BJ (cell line): ENCODE data around the gene MANSC1. TPM values are rescaled to one million over a fixed set of nuclear protein-coding genes. Genes with fewer than 3 reads are reported as not detected.
A peak's percentile ranks its signal among the peaks of the same experiment; 100 is the strongest.

Experiments
- CTCF ChIA-PET: fragments of 350-600 bp; formaldehyde crosslinking; extraction: SDS; loops from one replicate; lab custom pipeline; 2021; ENCODE audit warnings: antibody characterized with exemption, inconsistent platforms; lab: Yijun Ruan, JAX
- POLR2A ChIA-PET: fragments of 300-600 bp; sonication (Branson Sonifier 250); formaldehyde crosslinking; extraction: SDS; loops from one replicate; lab custom pipeline; 2021; ENCODE audit warnings: antibody characterized with exemption; lab: Charles Lee
- DNase-seq: peaks from one replicate; pipeline ENCODE4 v3.0.0-alpha.2; 2011; ENCODE audit warnings: low read depth
- H3K27me3 ChIP-seq: 2 replicates; pipeline ENCODE4 v1.6.0; 2011; ENCODE audit warnings: low read length; ENCODE audit not compliant: control insufficient read depth, insufficient read depth
- H3K36me3 ChIP-seq: 2 replicates; pipeline ENCODE4 v1.5.1; 2011; ENCODE audit warnings: low read length; ENCODE audit not compliant: control insufficient read depth, insufficient read depth
- H3K4me3 ChIP-seq: 2 replicates; pipeline ENCODE4 v1.5.1; 2011; ENCODE audit warnings: low read depth, mild to moderate bottlenecking, control low read depth, low read length
- polyA plus RNA-seq: library from polyadenylated mRNA; depleted of rRNA; stranded (reverse); fragments of >200 nt; gene quantifications from 2 replicates; pipeline ENCODE4 v1.2.3, GENCODE V29; 2011
- TF ChIP-seq, protein P1 (sequence below): IDR thresholded peaks from 2 replicates; pipeline ENCODE4 v1.5.1; 2011; ENCODE audit warnings: low read depth, mild to moderate bottlenecking, control low read depth, inconsistent platforms, low read length, moderate library complexity; ENCODE audit not compliant: insufficient read depth

The MANSC1 gene
- polyA plus RNA-seq, 1 experiment, result 2.4 TPM

DNA sequence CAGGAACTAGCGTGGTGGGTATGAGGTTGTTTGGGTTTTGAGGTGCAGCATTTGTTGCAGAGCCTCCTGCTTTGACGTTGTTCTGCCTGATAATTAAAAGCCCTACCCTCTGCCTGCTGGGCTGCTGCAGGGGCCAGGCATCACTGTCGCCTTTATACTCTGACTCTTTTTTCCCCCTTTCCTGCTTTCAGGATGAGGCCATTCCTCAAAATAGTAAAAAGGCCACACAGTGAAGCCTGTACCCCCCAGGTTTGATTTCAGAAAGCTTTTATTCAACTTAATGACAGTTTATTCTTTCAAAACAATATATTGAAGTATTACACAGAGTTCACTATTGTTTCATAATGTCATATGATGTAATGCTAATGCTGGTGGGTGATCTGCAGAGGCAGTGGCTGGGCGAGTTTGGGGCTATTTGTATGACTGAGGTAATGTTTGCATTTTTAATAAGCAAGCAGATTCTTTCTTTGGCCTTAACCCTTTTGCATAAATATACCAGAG lies 15.9 kb upstream of the MANSC1 start:
- Histone ChIP-seq H3K27me3 (no peaks in the 10 kb centered on the region), H3K4me3 (no peak overlapping the region), H3K36me3 (0 out of 2 replicates have a peak, but pooled peaks cover 1% of the 10 kb centered on the region)
- TF ChIP-seq, protein P1, sequence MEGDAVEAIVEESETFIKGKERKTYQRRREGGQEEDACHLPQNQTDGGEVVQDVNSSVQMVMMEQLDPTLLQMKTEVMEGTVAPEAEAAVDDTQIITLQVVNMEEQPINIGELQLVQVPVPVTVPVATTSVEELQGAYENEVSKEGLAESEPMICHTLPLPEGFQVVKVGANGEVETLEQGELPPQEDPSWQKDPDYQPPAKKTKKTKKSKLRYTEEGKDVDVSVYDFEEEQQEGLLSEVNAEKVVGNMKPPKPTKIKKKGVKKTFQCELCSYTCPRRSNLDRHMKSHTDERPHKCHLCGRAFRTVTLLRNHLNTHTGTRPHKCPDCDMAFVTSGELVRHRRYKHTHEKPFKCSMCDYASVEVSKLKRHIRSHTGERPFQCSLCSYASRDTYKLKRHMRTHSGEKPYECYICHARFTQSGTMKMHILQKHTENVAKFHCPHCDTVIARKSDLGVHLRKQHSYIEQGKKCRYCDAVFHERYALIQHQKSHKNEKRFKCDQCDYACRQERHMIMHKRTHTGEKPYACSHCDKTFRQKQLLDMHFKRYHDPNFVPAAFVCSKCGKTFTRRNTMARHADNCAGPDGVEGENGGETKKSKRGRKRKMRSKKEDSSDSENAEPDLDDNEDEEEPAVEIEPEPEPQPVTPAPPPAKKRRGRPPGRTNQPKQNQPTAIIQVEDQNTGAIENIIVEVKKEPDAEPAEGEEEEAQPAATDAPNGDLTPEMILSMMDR, result no peak
- DNase-seq, result no peak
- POLR2A ChIA-PET, result no interaction called here
- CTCF ChIA-PET, result interaction anchor here (0.7 to 1.6 kb wide), 2 partner anchors 9 to 785 kb away, joined by 3 to 5 read pairs; no protein-coding TSS in a partner anchor

DNA sequence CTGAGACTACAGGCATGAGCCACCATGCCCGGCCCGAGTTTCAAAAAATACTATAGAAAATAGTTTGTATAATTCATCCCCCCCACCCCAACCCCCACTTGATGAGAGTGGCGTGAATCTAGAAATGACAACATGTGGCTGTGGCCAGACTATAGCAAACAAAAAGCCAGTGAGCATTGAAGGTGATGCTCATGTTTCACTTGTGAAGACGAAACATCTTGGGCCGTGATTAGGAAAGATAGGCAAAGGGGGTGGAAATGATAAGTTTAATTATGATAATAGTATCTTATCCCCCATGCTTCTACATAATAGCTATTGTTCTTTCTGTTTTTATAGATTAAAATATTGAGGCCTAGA lies 15.4 kb upstream of the MANSC1 start:
- TF ChIP-seq, protein P1, result no peak
- Histone ChIP-seq H3K4me3 (no peak overlapping the region), H3K27me3 (no peaks in the 10 kb centered on the region), H3K36me3 (0 out of 2 replicates have a peak, but pooled peaks cover 1% of the 10 kb centered on the region)
- ChIA-PET POLR2A (no interaction called here), CTCF (interaction anchor here (0.7 to 1.6 kb wide), 3 partner anchors 10 to 784 kb away, joined by 3 to 5 read pairs (median 3); no protein-coding TSS in a partner anchor)
- DNase-seq, result no peak

DNA sequence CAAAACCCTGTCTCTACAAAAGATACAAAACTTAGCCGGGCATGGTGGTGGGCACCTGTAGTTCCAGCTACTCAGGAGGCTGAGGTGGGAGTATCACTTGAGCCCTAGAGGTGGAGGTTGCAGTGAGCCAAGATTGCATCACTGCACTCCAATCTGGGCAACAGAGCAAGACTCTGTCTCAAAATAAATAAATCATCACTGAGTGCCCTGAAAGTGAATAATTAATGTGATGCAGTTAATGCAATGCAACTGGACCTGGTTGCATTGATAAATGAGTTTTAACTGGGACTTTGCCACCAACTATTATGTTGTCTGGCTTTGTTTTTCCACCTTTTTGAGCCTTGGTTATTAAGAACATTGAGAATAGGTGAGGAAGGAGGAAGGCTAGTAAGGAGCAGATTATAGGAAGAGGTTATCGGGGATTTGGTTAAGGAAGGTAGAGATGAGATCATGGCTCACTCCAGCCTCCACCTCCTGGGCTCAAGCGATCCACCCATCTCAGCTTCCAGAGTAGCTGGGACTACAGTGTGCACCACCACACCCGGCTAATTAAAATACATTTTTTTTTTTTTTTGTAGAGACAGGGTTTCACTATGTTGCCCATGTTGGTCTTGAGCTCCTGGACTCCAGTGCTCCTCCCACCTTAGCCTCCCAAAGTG lies 14.9 kb upstream of the MANSC1 start:
- ChIA-PET CTCF (interaction anchor here (0.9 kb wide), 1 partner anchor 281 kb away, joined by 3 read pairs; no protein-coding TSS in a partner anchor), POLR2A (no interaction called here)
- no peak for DNase-seq
- H3K4me3 ChIP-seq, result no peak overlapping the region
- H3K36me3 ChIP-seq, result 0 out of 2 replicates have a peak, but pooled peaks cover 1% of the 10 kb centered on the region
- no peaks in the 10 kb centered on the region for H3K27me3 ChIP-seq
- TF ChIP-seq, protein P1, result no peak

DNA sequence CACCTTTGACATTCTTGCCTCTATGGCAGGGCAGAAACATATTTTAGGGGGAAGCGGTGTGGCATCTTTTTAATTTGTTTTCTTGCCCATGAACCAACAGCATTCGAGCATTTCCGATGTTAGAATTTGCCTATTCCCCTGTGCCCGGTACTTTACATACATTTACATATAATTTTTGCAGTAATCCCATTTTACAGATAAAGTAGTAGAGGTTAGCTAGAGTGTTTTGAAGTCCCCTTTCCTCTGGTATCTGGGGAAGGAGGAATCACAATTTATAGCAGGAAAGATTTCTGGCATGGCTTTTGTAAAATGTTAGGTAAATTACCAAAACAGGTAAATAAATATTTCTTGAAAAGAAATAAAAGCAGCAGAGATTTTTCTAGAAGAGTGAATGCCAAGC lies 8.5 kb upstream of the MANSC1 start:
- CTCF ChIA-PET, result interaction anchor here (1.2 to 2.7 kb wide), 4 partner anchors 9 to 345 kb away, joined by 3 to 7 read pairs (median 5); partner anchors contain the start of gene MANSC1
- TF ChIP-seq, protein P1, result no peak
- H3K4me3 ChIP-seq, result no peak overlapping the region; the same call in 1 of the 2 replicates
- no peaks in the 10 kb centered on the region for H3K27me3 ChIP-seq
- 0 out of 2 replicates have a peak, but pooled peaks cover 1% of the 10 kb centered on the region for H3K36me3 ChIP-seq
- DNase-seq, result no peak
- POLR2A ChIA-PET, result no interaction called here

DNA sequence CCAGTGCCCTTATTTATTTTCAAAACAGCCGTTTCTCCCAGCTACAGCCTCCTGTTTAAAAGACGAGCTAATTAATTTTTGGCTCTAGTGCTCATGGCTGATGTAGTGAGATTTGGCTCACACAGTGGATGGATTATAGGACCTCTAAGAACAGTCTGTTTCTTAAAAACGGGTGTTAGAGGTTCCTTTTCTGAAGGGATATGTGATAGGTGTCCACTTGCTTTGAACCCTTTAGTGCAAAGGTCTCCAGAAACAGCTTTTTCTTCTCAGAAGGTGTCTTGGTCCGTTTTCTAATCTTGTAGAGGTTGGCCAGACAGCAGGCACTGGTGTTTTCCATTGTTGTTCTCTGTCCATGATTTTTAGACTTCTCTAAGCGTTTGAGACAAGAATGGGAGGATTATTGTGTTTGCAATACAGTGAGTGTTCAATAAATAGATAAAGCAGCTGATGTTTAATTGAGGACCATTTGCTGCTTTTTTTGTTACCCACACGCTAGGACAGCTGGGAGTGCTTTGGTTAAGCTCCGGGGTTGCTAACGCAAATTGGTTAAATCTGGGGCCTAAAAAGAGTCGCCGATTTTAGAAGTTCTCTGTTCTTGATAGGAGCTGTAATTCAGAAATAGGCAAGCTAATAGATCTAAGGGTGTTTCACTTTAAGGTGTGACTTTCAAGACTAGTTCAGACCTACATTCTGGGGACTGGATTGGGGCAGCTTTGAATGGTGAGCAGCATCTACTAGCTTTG lies 7.8 kb upstream of the MANSC1 start:
- CTCF ChIA-PET, result interaction anchor here (0.7 to 2.7 kb wide), 10 partner anchors 8 to 346 kb away, joined by 3 to 7 read pairs (median 4); partner anchors contain the start of gene MANSC1

More for the DNA sequence above, 7.8 kb upstream of the MANSC1 start:
- Histone ChIP-seq H3K27me3 (no peaks in the 10 kb centered on the region), H3K4me3 (peak overlapping the region; percentile 67), H3K36me3 (no peaks in the 10 kb centered on the region)
- DNase-seq, result no peak
- POLR2A ChIA-PET, result interaction anchor here (0.7 kb wide), 1 partner anchor 362 kb away, joined by 3 read pairs; no protein-coding TSS in a partner anchor
- TF ChIP-seq, protein P1, result no peak
